Testis (tissue), 2 donors: ENCODE results near the gene GABRR3.

Experiments used
- POLR2A ChIP-seq: fragments of 450-650 bp; IDR thresholded peaks from one replicate; pipeline ENCODE4 v1.6.1; 2017; ENCODE audit warnings: antibody characterized with exemption, mild to moderate bottlenecking, moderate library complexity
- TF ChIP-seq, protein P1 (sequence below), 3 experiments: fragments of 450-650 bp in 2 of 3; fragments of 200-600 bp in 1 of 3; sonication (generic) in 1 of 3; IDR thresholded peaks; one replicate each; pipeline ENCODE4 v1.5.1; 2016 to 2019; ENCODE audit warnings: antibody characterized with exemption in 3 of 3, mild to moderate bottlenecking in 2 of 3, moderate library complexity in 1 of 3

DNA sequence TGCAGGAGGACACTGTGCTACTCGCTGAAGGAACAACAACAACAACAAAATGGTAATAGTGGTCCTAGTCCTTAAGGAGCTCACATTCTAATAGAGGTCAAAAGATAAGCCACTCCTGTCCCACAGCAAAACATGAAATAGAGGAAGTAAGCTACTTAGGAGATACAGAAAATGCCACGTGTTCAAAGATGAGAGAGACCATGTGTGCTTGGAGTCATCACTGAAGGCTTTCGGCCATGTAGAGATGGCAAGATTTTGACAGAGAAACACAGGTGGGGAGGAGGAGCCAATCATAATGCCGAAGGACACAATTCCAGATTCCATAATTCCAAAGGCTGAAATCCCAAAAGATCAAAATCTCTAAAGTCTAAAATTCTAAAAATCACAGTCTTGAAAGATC, 38.1 kb downstream of the GABRR3 start:
- TF ChIP-seq, protein P1, sequence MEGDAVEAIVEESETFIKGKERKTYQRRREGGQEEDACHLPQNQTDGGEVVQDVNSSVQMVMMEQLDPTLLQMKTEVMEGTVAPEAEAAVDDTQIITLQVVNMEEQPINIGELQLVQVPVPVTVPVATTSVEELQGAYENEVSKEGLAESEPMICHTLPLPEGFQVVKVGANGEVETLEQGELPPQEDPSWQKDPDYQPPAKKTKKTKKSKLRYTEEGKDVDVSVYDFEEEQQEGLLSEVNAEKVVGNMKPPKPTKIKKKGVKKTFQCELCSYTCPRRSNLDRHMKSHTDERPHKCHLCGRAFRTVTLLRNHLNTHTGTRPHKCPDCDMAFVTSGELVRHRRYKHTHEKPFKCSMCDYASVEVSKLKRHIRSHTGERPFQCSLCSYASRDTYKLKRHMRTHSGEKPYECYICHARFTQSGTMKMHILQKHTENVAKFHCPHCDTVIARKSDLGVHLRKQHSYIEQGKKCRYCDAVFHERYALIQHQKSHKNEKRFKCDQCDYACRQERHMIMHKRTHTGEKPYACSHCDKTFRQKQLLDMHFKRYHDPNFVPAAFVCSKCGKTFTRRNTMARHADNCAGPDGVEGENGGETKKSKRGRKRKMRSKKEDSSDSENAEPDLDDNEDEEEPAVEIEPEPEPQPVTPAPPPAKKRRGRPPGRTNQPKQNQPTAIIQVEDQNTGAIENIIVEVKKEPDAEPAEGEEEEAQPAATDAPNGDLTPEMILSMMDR (IDR thresholded peaks at IDR 0.05): no peak
- no peak for TF ChIP-seq POLR2A
